Islet of Langerhans (tissue), 1 donor: Measurements from ENCODE around the gene YWHAH.

ENCODE experiments used
- FAIRE-seq: peaks from one replicate; lab custom pipeline; 2011; peaks lifted over from hg19 to GRCh38; lab: Jason Lieb, UNC

The YWHAH gene

GRCh38 chr22:31983911-31984656 is 39.7 kb downstream of the YWHAH start:
- FAIRE-seq, result no peak

GRCh38 chr22:31987218-31987617 is 42.9 kb downstream of the YWHAH start:
- FAIRE-seq, result no peak

- no peak for FAIRE-seq
Measured at GRCh38 chr22:31991102-31991839, 46.9 kb downstream of the YWHAH start.

- FAIRE-seq, result no peak
Measured at GRCh38 chr22:31995046-31995445, 50.7 kb downstream of the YWHAH start.

- FAIRE-seq, result no peak
Measured at GRCh38 chr22:31995807-31996206, 51.5 kb downstream of the YWHAH start.

GRCh38 chr22:31998784-31999385 is 54.5 kb downstream of the YWHAH start:
- no peak for FAIRE-seq

- FAIRE-seq, result no peak
Measured at GRCh38 chr22:32000181-32000580, 55.8 kb downstream of the YWHAH start.

GRCh38 chr22:32005453-32005852 is 61.1 kb downstream of the YWHAH start:
- FAIRE-seq, result no peak
